GM19397 (cell line): ENCODE data around the gene RALGPS1.

ENCODE experiments used
- ATAC-seq: cut with Tn5 transposase; IDR thresholded peaks from one replicate; pipeline ENCODE4 v1.9.1; 2021; ENCODE audit warnings: mild to moderate bottlenecking, moderate library complexity; ENCODE audit not compliant: unreplicated experiment

Gene RALGPS1

GRCh38 chr9:127179633-127180441, 265.3 kb downstream of the RALGPS1 start:
- ATAC-seq, result no peak

GRCh38 chr9:127180457-127181314, 266.1 kb downstream of the RALGPS1 start:
- ATAC-seq, result no peak

GRCh38 chr9:127181315-127181580, 266.7 kb downstream of the RALGPS1 start:
- ATAC-seq, result no peak

DNA sequence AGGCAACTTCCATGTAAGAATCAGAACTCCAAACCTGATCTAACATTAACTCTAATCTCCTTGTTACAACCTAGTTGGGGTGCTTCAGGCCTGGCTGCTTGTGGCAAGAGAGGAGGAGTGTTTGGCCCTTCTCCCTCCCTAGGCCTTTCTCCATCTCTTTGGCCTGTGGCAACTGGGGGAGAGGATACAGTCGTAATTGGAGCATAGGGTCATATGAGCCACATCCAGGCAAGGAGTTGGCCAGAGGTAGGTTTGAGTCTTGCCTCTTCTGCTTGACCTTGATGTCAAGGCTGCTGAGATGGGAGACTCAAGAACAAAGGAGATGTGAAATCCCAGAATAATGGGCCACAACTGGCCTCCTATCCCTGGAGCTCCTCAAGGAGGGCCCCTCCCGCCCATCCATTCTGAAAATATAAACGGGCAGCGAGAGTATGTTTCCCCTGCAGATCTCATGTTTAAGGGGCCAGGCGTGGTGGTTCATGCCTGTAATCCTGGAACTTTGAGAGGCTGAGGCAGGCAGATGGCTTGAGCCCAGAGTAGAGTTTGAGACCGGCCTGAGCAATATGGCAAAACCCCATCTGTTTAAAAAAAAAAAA, 267.1 kb downstream of the RALGPS1 start:
- ATAC-seq, result no peak

DNA sequence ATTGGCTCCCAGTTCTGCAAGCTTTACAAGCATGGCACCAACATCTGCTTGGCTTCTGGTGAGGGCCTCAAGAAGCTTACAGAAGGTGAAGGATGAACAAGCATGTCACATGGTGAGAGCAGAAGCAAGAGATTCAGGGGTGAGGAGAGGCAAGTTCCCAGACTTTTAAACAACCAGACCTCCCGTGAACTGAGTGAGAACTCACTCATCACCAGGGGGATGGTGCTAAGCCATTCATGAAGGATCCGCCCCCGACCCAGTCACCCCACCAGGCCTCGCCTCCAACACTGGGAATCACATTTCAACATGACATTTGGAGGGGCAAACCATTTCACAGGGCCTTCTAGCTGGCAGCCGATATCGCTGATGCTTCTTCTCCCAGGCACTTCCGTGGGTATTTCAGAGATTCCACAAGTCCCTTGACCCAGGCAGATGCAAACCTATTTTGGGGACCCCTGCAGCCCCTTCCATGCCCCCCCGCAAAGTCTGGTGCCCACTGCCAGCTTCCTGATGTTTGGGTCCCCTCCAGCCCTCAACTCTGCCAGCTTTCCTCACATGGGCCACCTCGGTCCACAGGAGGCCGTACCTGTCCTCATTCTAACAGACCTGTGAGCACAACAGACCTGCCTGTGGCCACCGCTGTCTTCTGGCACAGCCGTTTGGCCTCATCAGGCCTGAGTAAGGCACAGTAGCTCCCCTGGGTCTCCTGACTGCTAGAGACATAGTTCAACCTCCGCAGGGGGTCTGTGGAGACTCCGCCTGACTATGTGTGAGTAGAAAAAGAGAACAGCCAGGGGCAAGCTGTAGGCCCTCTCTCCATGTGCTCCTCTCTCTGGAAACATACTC, 268.5 kb downstream of the RALGPS1 start:
- no peak for ATAC-seq

DNA sequence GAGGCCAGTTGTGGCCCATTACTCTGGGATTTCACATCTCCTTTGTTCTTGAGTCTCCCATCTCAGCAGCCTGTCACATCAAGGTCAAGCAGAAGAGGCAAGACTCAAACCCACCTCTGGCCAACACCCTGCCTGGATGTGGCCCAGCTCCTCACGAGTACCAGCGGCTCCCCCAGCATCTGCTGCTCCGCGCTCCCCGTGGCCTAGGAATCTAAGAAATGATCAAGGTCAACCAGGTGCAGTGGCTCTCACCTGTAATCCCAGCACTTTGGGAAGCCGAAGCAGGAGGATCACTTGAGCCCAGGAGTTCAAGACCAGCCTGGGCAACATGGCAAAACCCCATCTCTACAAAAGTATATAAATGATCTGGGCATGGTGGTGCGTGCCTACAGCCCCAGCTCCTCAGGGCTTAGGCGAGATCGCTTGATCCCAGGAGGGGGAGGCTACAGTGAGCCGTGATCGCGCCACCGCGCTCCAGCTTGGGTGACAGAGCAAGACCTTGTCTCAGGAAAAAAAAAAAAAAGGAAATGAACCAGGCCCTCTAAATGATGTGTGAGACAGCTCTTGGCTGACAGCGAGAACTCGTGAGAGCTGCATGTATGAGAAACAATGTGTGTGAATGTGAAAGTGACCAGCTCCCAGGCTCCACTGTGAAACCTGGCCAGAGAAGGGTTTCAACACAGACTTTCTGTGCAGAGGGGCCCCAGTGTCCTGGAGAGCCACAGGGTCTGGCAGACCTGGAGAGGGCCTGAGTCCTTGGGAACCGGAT, 269.4 kb downstream of the RALGPS1 start:
- ATAC-seq, result no peak

GRCh38 chr9:127184641-127185040, 270.1 kb downstream of the RALGPS1 start:
- no peak for ATAC-seq

GRCh38 chr9:127185181-127185580, 270.6 kb downstream of the RALGPS1 start:
- no peak for ATAC-seq

DNA sequence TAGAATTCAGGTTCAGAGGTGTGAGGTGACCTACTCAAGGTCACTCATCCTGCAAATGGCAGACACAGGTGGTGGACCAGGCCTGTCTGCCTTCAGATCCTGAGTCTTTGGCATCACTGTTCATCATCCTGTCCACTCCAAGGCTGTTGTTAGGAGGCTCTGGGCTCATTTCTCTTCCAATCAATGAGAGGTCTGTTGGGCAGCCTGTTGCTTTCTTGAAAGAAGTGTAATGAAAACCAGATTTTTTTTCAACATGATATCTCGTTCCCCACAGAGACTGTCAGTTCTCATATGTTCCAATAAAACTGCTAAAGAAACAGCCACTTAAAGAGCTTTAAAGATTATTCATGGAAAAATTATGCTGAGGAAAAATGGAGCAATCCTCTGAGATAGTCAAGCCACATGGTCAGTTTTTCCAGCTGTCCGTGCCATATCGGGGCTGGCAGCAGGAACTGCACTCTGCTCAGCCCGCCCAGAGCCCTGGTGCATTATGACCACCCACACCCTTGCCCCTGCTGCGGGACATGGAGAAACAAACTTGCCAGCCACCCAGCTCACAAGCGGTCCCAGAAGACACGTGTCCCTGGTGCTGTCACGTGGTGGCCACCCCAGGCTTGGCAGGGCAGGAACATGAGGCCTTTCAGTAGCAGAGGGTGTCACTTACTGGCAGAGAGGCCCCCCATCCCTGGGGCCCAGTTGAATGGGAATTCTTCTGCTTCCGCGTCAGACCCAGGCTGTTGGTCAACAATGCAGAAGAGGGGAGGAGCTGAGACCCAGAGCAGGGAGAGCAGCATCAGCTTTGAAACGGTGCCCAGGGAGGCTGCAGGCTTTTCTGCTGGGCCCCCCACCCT, 271.6 kb downstream of the RALGPS1 start:
- no peak for ATAC-seq

DNA sequence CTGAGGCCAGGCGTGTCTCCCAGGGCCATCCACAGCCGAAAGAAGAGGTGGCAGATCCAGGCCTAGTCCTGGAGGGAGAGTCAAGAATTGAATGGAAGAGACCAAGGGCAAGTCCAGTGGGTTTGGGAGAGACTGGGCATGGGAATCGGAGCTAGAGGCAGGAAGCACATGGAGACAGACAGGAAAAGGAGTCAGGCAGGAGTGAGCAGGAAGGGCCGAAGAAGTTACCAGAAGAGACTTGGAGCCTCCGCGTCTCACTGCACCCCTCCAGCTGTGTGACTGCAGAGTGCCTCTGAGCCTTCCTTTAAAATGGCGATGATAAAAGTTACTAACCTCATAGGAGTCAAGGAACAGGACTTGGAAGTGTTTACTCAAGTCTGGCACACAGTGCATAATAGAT, 272.2 kb downstream of the RALGPS1 start:
- no peak for ATAC-seq

DNA sequence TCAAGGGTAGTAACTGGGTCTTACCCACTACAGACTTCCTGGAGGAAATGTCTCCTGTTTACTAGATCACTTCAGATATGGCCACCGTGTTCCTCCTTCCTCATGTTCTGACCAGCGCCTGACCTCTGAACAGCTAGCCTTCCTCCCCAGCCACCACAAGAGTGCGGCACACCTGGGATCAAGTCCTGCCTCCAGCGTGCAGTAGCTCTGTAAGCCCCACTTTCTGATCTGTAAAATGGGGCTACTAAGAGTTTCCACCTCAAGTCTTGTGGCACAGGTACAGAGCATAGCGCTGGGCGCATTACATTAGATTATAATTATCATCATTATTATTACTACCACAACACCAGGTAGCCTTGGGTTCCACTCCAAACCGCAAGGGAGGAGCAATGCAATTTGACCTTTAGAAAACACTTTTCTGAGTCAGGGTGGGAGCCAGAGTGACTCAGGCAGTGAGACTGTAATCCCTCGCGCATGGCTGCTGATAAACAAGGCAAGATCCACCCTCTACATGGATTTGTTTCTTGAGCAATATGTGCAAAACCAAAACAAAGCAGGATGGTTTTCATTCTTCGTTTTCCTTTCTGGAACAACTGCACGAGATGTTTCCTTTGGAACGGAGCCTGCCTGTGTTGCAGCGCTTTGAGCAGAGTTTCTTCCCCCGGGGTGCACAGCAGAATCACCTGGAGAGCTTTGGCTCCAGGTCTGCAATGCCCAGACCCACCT, 272.8 kb downstream of the RALGPS1 start:
- no peak for ATAC-seq

- no peak for ATAC-seq
Observed at GRCh38 chr9:127188396-127188795, 273.8 kb downstream of the RALGPS1 start.

- ATAC-seq, result no peak
Observed at GRCh38 chr9:127189628-127190027, 275.0 kb downstream of the RALGPS1 start.

DNA sequence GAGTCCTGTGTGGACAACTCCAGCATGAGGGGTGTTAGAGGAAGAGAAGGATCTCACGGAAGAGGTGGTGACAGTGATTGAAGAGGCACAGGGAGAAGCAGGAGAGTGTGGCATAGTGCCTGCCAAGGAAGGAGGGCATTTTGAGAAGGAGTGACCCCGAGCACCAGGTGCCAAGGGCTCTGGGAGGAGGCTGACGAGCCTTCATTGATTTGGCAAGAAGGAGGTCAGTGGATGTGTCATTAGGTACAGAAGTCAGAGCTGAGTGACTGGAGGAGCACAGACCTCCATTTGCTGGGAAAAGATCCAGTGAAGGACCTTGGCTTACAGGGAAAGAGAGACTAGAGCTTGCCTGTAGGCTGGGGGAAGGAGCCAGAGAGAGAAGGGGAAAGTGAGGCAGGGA, 278.2 kb downstream of the RALGPS1 start:
- no peak for ATAC-seq

GRCh38 chr9:127193483-127193882, 278.9 kb downstream of the RALGPS1 start:
- ATAC-seq, result no peak

- no peak for ATAC-seq
Observed at GRCh38 chr9:127194881-127195713, 280.5 kb downstream of the RALGPS1 start.

DNA sequence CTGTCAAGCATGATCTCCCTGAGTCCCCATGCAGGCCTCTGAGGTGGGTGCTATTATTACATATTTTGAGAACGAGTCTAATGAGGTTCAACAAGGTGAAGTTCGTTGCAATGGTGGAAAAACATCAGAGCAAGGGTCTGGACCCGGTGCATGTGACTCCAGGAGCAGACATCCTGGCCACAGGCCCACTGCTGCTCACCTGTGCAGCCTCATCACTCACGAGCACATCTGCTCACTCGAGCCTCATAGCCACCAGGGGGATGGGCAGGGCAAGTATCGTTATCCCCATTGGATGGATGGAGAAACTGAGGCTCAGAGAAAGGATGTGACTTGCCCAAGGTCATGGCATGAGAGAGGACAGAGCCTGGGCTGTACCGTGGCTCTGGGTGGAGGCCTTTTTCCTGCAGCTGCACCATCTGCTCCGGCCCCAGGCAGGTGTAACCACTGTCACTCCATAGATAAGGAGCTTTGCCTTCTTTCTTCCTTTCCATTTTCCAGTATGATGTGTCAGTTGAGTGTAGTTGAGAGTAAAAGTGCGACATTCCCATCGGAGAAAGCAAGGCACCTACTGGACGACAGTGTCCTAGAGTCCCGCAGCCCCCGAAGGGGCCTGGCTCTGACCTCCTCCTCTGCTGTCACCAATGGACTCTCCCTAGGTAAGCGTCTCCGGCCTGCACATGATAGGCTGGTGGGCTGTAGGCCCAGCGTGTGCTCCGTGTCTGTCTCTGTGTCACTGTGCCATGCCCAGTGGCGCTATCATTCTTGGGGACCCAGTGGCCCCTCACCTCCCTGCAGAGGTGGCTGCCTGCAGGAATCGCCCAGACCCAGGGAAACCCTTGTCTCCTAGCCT, 281.6 kb downstream of the RALGPS1 start:
- ATAC-seq, result no peak
